C4-2B (cell line): Measurements from ENCODE around the gene KANK4.

Source experiments
- H3K27ac ChIP-seq: fragments of 450-650 bp; 2 replicates; pipeline ENCODE4 v1.5.1; 2017
- ZFX ChIP-seq: fragments of 450-650 bp; IDR thresholded peaks from 2 replicates; pipeline ENCODE4 v1.6.1; 2017
- TF ChIP-seq, protein P1 (sequence below): fragments of 450-650 bp; conservative IDR thresholded peaks from 2 replicates; pipeline ENCODE4 v1.5.1; 2017; ENCODE audit warnings: mild to moderate bottlenecking

KANK4 gene

GRCh38 chr1:62304975-62305374 is 14.3 kb downstream of the KANK4 start:
- no peak for TF ChIP-seq ZFX
- H3K27ac ChIP-seq = no peak overlapping the region

DNA sequence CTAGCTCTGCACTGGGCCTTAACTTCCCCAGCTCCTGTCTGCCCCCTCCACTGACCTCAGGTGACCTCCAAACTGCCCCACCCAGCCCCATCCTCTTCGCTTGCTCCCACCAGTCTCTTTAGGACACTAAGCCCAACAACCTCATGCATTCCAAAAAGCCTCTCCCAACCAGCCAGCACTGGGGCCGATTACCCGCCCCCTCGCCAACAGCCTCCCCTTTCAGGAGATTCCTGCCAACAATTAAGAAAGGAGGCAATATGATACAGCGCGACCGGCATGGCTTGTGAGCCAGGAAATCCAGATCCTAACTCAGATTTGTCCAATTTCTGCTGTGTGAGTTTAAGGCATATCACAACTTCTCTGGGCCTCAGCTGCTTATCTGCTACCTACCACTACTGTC is 14.7 kb downstream of the KANK4 start:
- no peak overlapping the region for H3K27ac ChIP-seq
- TF ChIP-seq, protein P1, sequence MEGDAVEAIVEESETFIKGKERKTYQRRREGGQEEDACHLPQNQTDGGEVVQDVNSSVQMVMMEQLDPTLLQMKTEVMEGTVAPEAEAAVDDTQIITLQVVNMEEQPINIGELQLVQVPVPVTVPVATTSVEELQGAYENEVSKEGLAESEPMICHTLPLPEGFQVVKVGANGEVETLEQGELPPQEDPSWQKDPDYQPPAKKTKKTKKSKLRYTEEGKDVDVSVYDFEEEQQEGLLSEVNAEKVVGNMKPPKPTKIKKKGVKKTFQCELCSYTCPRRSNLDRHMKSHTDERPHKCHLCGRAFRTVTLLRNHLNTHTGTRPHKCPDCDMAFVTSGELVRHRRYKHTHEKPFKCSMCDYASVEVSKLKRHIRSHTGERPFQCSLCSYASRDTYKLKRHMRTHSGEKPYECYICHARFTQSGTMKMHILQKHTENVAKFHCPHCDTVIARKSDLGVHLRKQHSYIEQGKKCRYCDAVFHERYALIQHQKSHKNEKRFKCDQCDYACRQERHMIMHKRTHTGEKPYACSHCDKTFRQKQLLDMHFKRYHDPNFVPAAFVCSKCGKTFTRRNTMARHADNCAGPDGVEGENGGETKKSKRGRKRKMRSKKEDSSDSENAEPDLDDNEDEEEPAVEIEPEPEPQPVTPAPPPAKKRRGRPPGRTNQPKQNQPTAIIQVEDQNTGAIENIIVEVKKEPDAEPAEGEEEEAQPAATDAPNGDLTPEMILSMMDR = no peak
- no peak for TF ChIP-seq ZFX

DNA sequence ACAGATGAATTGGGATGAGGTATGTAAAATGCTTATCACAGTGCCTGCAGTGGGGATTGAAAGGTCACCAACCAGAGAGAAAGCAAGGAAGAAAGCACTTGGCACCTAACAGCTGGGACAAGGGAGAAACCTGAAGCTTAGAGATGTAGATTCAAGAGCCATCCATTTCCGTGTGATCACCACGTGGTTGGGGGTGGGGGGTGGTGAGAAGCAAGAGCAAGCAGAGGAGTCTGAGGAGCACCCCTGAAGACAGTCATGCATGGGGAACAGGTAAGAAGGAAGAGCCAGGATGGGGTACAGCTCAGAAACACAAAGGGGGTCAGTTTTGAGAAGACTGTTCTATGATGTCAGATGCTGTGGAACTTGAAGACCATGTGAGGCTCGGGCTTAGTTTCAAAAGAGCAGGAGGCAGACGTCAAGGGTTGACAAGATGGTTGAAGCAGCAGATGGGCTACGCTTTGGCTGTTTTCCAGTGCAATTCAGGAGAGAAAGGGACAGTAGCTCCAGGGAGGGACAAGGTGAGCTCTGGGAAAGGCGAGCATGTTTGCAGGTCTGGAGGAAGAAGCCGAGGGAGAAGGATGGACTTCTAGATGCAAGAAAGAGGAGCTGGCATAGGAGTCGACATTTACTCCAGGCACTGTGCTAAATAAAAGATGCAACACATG is 17.4 kb downstream of the KANK4 start:
- no peak for TF ChIP-seq ZFX
- TF ChIP-seq, protein P1 = no peak
- no peak overlapping the region for H3K27ac ChIP-seq

GRCh38 chr1:62299426-62300200 is 19.6 kb downstream of the KANK4 start:
- no peak for TF ChIP-seq ZFX
- TF ChIP-seq, protein P1 = no peak
- H3K27ac ChIP-seq = no peak overlapping the region

- TF ChIP-seq, protein P1 = no peak
- TF ChIP-seq ZFX = no peak
- H3K27ac ChIP-seq = peak overlapping the region; percentile 24
These were observed 23.2 kb downstream of the KANK4 start for GRCh38 chr1:62295921-62296491.

DNA sequence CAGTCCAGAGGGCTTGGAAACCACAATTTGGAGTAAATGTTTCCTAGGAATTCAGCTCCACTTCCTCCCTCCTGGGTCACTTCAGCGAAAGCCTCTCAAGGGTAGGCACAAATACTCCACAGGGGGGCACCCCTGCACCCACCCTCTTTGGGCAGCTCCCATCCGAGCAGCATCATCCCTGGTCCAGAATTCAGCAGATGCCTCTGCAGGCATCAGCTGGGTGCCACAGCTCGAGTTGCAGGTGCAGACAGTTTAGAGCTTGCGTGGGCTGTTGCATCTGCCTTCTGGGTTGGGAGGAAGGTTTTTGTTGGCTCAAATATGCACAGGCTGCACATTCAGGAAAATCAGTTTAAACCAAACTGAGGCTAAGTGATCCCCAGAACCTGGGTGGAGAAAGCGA is 25.0 kb downstream of the KANK4 start:
- TF ChIP-seq ZFX = no peak
- TF ChIP-seq, protein P1 = peak; percentile 28
- H3K27ac ChIP-seq = no peak overlapping the region

DNA sequence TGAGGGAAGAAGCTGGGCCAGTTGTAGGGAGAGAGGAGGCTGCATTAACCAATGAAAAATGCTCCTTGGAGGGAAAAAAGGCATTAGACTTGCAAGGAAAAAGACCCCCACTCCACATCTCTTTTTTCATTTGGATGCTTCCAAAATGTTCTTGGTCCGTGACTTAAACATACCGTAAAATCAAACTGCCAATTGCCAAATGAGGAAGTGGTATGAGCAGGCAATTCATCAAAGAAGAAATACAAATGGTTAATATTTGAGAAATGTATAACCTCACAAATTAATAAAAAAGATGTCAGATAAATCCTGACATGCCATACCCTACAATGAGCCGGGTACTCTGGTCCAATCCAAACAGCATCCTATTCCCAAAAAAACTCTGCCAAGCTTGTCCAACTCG is 30.6 kb downstream of the KANK4 start:
- TF ChIP-seq, protein P1 = no peak
- TF ChIP-seq ZFX = no peak

More for the DNA sequence above, 30.6 kb downstream of the KANK4 start:
- H3K27ac ChIP-seq = no peak overlapping the region
